ENCODE data around the gene TEX9.
"Not testable (repeated sequence)": the region's sequence is repeated elsewhere in the genome, so short reads cannot be mapped to it uniquely, and the experiment has no call there.

The TEX9 gene

GRCh38 chr15:56365075-56365711 is at the start of gene TEX9:
TSS of gene TEX9 (plus strand) at chr15:56365426. CDS start at chr15:56365451, 25 bp downstream.
- no peak for FAIRE-seq

GRCh38 chr15:56316561-56316960 is 48.7 kb upstream of the TEX9 start:
- not testable (repeated sequence) for FAIRE-seq

- no peak for FAIRE-seq
These were observed 44.9 kb upstream of the TEX9 start for GRCh38 chr15:56320316-56320715.

- FAIRE-seq, result no peak
These were observed 44.4 kb upstream of the TEX9 start for GRCh38 chr15:56320861-56321260.

- no peak for FAIRE-seq
These were observed 42.8 kb upstream of the TEX9 start for GRCh38 chr15:56322444-56322843.

- no peak for FAIRE-seq
These were observed 41.8 kb upstream of the TEX9 start for GRCh38 chr15:56323435-56323834.

- FAIRE-seq, result no peak
These were observed 40.0 kb upstream of the TEX9 start for GRCh38 chr15:56325186-56325585.

GRCh38 chr15:56327721-56328502 is 37.3 kb upstream of the TEX9 start:
- FAIRE-seq, result no peak

GRCh38 chr15:56337084-56337725 is 28.0 kb upstream of the TEX9 start:
- FAIRE-seq, result no peak

GRCh38 chr15:56339594-56339993 is 25.6 kb upstream of the TEX9 start:
- FAIRE-seq, result no peak

- FAIRE-seq, result no peak
These were observed 24.0 kb upstream of the TEX9 start for GRCh38 chr15:56341201-56341600.

- no peak for FAIRE-seq
These were observed 22.6 kb upstream of the TEX9 start for GRCh38 chr15:56342653-56343052.

- FAIRE-seq, result no peak
These were observed 21.3 kb upstream of the TEX9 start for GRCh38 chr15:56343879-56344278.

- FAIRE-seq, result no peak
These were observed 20.9 kb upstream of the TEX9 start for GRCh38 chr15:56344336-56344735.

- no peak for FAIRE-seq
These were observed 18.8 kb upstream of the TEX9 start for GRCh38 chr15:56346414-56346813.

- FAIRE-seq, result no peak
These were observed 15.7 kb upstream of the TEX9 start for GRCh38 chr15:56349554-56349953.

GRCh38 chr15:56351353-56351752 is 13.9 kb upstream of the TEX9 start:
- no peak for FAIRE-seq

- no peak for FAIRE-seq
These were observed 13.2 kb upstream of the TEX9 start for GRCh38 chr15:56351957-56352506.

- FAIRE-seq, result peak; percentile 56
These were observed 12.1 kb upstream of the TEX9 start for GRCh38 chr15:56353119-56353518.

- no peak for FAIRE-seq
These were observed 11.5 kb upstream of the TEX9 start for GRCh38 chr15:56353740-56354139.

GRCh38 chr15:56356616-56357015 is 8.6 kb upstream of the TEX9 start:
- FAIRE-seq, result no peak

GRCh38 chr15:56358604-56359003 is 6.6 kb upstream of the TEX9 start:
- no peak for FAIRE-seq

- no peak for FAIRE-seq
These were observed 3.2 kb upstream of the TEX9 start for GRCh38 chr15:56361987-56362386.

GRCh38 chr15:56366211-56366610 is 985 bp downstream of the TEX9 start:
- no peak for FAIRE-seq
